AG04449 (cell line): Measurements from ENCODE around the gene SYT6.

Experiments used
- CTCF ChIA-PET: fragments of 350-600 bp; formaldehyde crosslinking; extraction: SDS; loops from one replicate; lab custom pipeline; 2021; ENCODE audit warnings: antibody characterized with exemption; lab: Yijun Ruan, JAX
- POLR2A ChIA-PET: fragments of 400-600, 350-600 bp; formaldehyde crosslinking; extraction: SDS; loops from one replicate; lab custom pipeline; 2020; ENCODE audit warnings: antibody characterized with exemption, inconsistent platforms; lab: Yijun Ruan, JAX
- DNase-seq: peaks from one replicate; pipeline ENCODE4 v3.0.0-alpha.2; 2010; ENCODE audit warnings: low read depth, low spot score
- H3K4me3 ChIP-seq: 2 replicates; pipeline ENCODE4 v1.5.1; 2011; ENCODE audit warnings: low read depth, mild to moderate bottlenecking, control low read depth, low read length
- TF ChIP-seq, protein P1 (sequence below): IDR thresholded peaks from one replicate; pipeline ENCODE4 v1.5.1; 2011; ENCODE audit warnings: mild to moderate bottlenecking, moderate library complexity, low read length, control low read depth, inconsistent platforms; ENCODE audit not compliant: insufficient read depth; ENCODE audit errors: missing control alignments

The SYT6 gene

DNA sequence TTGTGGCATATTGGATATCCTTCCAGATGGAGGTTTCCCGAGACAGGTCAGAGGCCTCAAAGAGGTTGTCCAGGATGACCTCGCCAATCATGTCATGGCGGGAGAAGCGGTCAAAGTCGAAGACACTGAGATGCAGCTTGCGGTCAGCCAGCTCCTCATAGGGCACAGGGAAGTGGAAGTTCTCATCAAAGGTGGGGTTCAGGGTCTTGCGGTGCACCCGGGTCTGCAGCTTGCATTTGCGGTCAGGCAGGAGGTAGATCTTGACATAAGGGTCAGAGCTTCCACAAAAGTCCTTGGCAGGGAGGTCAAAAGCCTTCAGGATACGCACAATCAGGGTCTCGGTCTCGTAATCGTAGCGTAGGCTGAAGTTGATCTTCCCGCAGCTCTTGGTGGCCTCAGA is 16.2 kb downstream of the SYT6 start:
- CTCF ChIA-PET, result no interaction called here
- H3K4me3 ChIP-seq, result no peak overlapping the region
- no peak for DNase-seq
- POLR2A ChIA-PET, result no interaction called here
- TF ChIP-seq, protein P1, sequence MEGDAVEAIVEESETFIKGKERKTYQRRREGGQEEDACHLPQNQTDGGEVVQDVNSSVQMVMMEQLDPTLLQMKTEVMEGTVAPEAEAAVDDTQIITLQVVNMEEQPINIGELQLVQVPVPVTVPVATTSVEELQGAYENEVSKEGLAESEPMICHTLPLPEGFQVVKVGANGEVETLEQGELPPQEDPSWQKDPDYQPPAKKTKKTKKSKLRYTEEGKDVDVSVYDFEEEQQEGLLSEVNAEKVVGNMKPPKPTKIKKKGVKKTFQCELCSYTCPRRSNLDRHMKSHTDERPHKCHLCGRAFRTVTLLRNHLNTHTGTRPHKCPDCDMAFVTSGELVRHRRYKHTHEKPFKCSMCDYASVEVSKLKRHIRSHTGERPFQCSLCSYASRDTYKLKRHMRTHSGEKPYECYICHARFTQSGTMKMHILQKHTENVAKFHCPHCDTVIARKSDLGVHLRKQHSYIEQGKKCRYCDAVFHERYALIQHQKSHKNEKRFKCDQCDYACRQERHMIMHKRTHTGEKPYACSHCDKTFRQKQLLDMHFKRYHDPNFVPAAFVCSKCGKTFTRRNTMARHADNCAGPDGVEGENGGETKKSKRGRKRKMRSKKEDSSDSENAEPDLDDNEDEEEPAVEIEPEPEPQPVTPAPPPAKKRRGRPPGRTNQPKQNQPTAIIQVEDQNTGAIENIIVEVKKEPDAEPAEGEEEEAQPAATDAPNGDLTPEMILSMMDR, result no peak

DNA sequence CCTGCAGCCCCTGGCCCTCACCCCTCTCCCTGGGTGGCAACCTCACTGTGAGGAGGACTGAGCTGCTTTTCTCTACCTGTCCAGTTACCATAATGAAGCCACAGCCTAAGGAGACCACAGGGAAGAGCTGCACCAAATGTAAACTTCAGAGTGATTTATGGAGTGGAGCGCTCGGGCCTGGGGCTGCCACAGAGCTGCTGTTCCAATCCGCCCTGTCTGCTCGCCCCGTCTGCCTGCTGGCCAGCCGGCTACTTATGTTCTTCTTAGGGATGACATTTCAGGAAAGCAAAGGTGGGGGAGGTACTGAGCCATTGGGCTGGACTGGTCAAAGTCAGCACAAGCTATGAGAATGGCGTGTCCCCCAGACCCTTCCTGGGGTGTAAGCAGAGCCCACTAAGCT is 17.9 kb downstream of the SYT6 start:
- ChIA-PET CTCF (interaction anchor here (0.7 kb wide), 1 partner anchor 82 kb away, joined by 3 read pairs; no protein-coding TSS in a partner anchor), POLR2A (no interaction called here)
- TF ChIP-seq, protein P1, result no peak
- H3K4me3 ChIP-seq, result no peak overlapping the region
- DNase-seq, result no peak

DNA sequence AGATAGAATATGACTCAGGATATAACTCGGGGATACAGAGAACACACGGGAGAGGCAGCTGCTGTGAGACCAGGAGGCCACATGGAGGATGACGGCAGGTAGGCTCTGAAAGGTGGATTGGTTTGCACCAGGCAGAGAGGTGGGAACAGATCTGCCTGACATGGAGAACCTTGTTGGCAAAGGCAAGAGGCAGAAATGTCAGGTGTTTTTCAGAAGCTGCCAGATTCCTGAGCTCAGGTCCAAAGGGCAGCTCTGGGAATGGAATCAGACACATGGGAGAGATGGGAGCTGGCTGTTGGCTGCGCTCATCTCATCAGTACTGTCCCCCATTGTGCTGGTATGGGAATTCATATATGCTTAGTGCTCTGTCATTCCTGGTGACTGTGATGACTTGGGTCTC is 19.2 kb downstream of the SYT6 start:
- TF ChIP-seq, protein P1, result no peak
- ChIA-PET POLR2A (no interaction called here), CTCF (interaction anchor here (1.0 kb wide), 1 partner anchor 15 kb away, joined by 3 read pairs; no protein-coding TSS in a partner anchor)
- DNase-seq, result no peak
- H3K4me3 ChIP-seq, result no peak overlapping the region

DNA sequence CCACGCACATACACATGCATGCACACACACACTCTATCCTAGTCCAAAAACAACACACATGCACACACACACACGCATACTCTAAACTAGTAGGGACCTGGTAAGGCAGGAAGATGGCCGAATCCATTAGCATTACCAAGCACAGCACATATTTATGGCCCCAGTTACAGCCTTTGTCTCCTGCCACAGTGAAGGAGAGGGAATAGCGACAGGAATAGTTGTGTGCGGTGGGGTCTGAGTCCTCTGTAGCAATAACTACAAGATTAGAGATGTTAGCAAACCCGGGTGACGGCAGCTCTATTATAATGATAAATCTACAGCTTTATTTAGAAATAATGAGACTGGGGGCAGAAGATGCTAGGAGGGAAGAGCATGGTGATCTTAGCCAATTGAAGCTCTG is 20.5 kb downstream of the SYT6 start:
- POLR2A ChIA-PET, result no interaction called here
- CTCF ChIA-PET, result interaction anchor here (1.4 to 1.7 kb wide), 2 partner anchors 154 to 156 kb away, joined by 4 to 8 read pairs; partner anchors contain the start of gene OLFML3
- no peak for DNase-seq
- TF ChIP-seq, protein P1, result no peak
- H3K4me3 ChIP-seq, result no peak overlapping the region

DNA sequence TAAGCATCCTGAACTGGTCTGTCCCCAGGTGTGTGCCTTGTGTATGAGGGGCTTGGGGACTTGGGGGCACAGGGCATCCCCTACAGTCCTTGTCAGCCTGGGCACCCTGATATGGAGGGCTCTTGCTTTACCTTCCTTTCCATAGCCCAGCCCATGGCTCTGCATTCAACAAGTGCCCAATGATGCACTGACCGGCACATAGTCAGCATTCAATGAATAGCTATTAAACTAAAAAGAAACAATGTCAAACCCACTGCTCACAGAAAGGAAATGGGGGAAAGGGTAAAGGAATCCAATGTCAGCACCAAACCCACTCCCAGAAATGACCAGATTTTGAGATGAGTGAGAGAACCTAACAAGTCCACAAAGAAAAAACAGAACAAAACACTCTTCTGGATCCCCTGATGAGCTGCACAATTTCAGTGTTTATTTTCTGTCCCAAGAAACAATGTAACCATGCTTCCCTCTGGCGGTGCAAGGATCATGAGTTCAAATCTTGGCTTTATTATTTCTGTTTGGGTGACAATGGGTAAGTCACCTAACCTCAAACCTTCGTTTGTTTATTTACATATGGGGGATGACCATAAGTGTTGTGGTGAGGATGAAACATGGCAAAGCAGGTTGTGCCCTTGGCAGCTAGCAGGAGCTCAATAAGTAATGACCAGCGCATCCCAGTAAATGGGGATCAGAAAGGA is 22.0 kb downstream of the SYT6 start:
- TF ChIP-seq, protein P1, result no peak
- CTCF ChIA-PET, result interaction anchor here (0.8 to 2.6 kb wide), 5 partner anchors 10 to 208 kb away, joined by 3 to 12 read pairs (median 3); partner anchors contain the start of gene OLFML3
- no peak overlapping the region for H3K4me3 ChIP-seq
- POLR2A ChIA-PET, result interaction anchor here (0.6 kb wide), 1 partner anchor 40 kb away, joined by 4 read pairs; no protein-coding TSS in a partner anchor
- DNase-seq, result no peak

DNA sequence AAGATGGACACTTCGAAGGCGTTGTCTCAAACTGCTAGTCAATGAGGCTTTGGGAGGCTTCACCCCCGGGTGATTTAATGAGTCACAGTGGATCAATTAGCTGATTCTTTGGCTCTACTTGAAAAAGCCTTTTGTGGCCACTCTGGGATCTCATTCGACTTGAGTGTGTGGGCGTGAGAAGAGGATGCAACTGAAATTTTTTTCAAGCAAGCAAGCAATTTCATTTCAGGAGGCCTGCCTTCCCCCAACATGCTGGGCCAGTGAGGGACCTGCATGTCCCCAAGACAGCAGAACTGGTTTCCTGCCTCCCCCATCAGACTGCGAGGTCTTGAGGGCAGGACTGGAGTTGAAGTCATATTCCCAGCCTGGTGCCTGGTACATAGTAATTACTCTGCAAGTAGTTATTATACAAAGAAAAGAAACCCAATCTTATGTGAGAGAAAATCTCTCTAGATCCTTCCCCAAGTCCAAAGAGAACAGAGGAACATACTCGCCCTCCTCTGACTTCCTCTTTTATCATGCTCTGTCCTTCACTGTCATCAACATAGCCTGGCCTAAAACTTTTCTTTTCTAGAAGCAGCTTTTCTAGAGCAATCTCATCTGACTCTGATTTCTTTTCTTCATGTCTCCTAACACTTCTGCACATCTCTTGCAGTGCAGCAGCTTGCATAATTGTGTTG is 22.7 kb downstream of the SYT6 start:
- TF ChIP-seq, protein P1, result no peak
- CTCF ChIA-PET, result interaction anchor here (0.8 to 2.6 kb wide), 4 partner anchors 11 to 207 kb away, joined by 3 to 12 read pairs (median 4); partner anchors contain the start of gene OLFML3

More for the DNA sequence above, 22.7 kb downstream of the SYT6 start:
- no peak overlapping the region for H3K4me3 ChIP-seq
- no peak for DNase-seq
- POLR2A ChIA-PET, result no interaction called here
